NCI-H446 (cell line): Measurements from ENCODE around the gene FADS6.

ENCODE experiments used
- DNase-seq, 2 experiments: peaks; one replicate each; lab custom pipeline; 2025; lab: John Stamatoyannopoulos, UW

FADS6 gene

GRCh38 chr17:74892013-74892841, 1.2 kb downstream of the FADS6 start:
- no peak for DNase-seq

- no peak for DNase-seq
Measured at GRCh38 chr17:74890554-74890953, 2.9 kb downstream of the FADS6 start.

- no peak for DNase-seq
Measured at GRCh38 chr17:74888469-74888868, 5.0 kb downstream of the FADS6 start.

- DNase-seq = no peak
Measured at GRCh38 chr17:74883241-74883745, 10.1 kb downstream of the FADS6 start.

- DNase-seq = no peak
Measured at GRCh38 chr17:74882517-74883240, 10.8 kb downstream of the FADS6 start.

GRCh38 chr17:74881073-74881472, 12.4 kb downstream of the FADS6 start:
- no peak for DNase-seq

GRCh38 chr17:74879308-74879707, 14.1 kb downstream of the FADS6 start:
- no peak for DNase-seq

GRCh38 chr17:74878658-74879057, 14.8 kb downstream of the FADS6 start:
- DNase-seq = no peak

- peak in 1 of 2 experiments; percentile 26 for DNase-seq
Measured at GRCh38 chr17:74877592-74878548, 15.6 kb downstream of the FADS6 start.

GRCh38 chr17:74875977-74876593, 17.3 kb downstream of the FADS6 start:
- DNase-seq = no peak

GRCh38 chr17:74875155-74875976, 18.1 kb downstream of the FADS6 start:
- peak; percentile 85 to 94 for DNase-seq

GRCh38 chr17:74874615-74875037, 18.8 kb downstream of the FADS6 start:
- no peak for DNase-seq

- no peak for DNase-seq
Measured at GRCh38 chr17:74873874-74874614, 19.4 kb downstream of the FADS6 start.

- DNase-seq = peak; percentile 100
Measured at GRCh38 chr17:74873037-74873873, 20.2 kb downstream of the FADS6 start.

GRCh38 chr17:74872313-74873036, 21.0 kb downstream of the FADS6 start, which contains the start of gene FDXR:
TSS of gene FDXR (minus strand) at chr17:74872994. CDS start at chr17:74872944, 50 bp downstream.
- no peak for DNase-seq

GRCh38 chr17:74871356-74872076, 21.9 kb downstream of the FADS6 start:
- DNase-seq = no peak

GRCh38 chr17:74870512-74870911, 22.9 kb downstream of the FADS6 start:
- DNase-seq = peak in 1 of 2 experiments; percentile 77
